ENCODE data around the gene YKT6. TPM values are rescaled to one million over a fixed set of nuclear protein-coding genes. Genes with fewer than 3 reads are reported as not detected.

The YKT6 gene
- total RNA-seq, 1 donor from 2014 or later, result 58.7 TPM

DNA sequence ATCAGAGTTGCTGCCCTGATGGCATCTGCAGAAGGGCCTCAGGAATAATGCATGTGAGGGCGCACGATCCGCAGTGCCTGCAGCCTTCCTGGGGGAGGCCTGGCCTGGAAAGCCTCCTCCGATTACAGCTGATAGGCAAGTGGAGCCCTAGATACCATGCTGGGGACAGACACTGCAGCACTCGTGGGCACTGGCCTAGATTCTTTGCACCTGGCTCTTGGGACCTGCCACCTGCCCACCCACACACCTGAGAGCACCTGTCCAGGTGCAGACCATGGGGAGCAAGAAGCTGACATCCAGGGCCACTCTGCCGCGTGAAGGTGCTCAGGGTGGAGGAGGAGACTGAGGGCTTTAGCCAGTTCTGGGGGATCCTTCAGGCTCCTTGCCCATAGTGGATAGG, 14.8 kb downstream of the YKT6 start:
- peaks cover 37% of the 10 kb centered on the region for H3K36me3 ChIP-seq
- intact Hi-C loops (cut with DNase I), result no loop called here
- H3K4me3 ChIP-seq, result no peak overlapping the region
- H3K4me1 ChIP-seq, result no peaks in the 10 kb centered on the region
- DNase-seq, result no peak
- TF ChIP-seq, protein P1, sequence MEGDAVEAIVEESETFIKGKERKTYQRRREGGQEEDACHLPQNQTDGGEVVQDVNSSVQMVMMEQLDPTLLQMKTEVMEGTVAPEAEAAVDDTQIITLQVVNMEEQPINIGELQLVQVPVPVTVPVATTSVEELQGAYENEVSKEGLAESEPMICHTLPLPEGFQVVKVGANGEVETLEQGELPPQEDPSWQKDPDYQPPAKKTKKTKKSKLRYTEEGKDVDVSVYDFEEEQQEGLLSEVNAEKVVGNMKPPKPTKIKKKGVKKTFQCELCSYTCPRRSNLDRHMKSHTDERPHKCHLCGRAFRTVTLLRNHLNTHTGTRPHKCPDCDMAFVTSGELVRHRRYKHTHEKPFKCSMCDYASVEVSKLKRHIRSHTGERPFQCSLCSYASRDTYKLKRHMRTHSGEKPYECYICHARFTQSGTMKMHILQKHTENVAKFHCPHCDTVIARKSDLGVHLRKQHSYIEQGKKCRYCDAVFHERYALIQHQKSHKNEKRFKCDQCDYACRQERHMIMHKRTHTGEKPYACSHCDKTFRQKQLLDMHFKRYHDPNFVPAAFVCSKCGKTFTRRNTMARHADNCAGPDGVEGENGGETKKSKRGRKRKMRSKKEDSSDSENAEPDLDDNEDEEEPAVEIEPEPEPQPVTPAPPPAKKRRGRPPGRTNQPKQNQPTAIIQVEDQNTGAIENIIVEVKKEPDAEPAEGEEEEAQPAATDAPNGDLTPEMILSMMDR (IDR thresholded peaks at IDR 0.05), result no peak
- H3K9me3 ChIP-seq, result no peaks in the 10 kb centered on the region
- no peaks in the 10 kb centered on the region for H3K27me3 ChIP-seq (ENCODE audit: low read depth)
- H3K27ac ChIP-seq, result no peak overlapping the region
- ATAC-seq, result no peak

DNA sequence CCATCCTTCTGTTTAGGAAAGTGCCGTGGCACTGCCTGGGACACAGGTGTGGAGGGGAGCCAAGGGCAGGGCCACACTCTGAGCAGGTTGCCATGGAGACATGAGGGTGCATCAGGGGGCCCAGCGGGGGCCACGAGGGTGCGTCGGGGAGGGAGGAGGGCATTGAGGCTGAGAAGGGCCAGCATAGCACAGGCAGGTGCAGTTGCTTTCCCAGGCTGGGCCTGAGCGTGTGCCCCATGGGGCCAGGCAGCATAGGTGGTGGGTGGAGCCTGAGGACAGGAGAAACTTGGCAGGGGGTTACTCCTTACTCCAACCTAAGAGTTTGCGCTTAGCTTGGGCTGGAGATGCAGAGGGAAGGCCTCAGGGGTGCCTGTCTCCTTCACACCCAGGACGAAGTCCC, 15.2 kb downstream of the YKT6 start:
- Histone ChIP-seq H3K27me3 (ENCODE audit: low read depth) (no peaks in the 10 kb centered on the region), H3K4me3 (no peak overlapping the region), H3K36me3 (peaks cover 32% of the 10 kb centered on the region), H3K4me1 (no peaks in the 10 kb centered on the region), H3K9me3 (no peaks in the 10 kb centered on the region), H3K27ac (no peak overlapping the region)
- TF ChIP-seq, protein P1 (IDR thresholded peaks at IDR 0.05), result no peak
- intact Hi-C loops (cut with DNase I), result no loop called here
- DNase-seq (no peak), ATAC-seq (no peak)

DNA sequence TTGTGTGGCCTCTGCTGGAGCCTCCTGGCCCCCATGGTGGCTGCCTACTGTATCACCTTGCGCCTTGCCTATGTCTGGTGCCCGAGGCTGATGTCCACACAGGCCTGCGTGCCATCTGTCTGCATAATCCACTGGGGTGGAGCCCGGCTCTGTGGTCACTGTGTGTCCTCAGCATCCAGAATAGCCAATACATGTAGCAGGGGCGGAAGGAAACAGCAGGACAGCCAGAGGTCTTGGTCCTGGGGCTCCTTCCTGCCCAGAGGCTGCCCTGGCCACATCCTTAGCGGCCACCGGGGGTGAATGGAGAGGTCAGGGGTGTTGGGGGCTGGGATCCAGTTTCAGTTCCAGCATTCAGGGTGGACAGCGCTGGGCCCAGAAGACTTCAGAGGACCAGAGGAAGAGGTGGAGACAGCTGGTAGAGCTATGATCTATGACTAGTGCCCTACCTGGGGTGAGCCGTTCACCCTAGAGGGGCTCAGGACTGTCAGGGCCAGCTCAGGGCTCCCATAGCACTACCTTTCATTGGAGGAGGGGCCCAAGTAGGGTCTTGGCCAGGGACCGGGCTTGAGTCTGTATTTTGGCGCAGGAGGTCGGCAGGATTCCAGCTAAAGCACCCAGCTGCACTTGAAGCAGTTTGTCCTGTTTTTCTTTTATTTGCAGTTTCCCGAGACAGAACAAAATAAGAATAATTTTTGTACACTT, 15.9 kb downstream of the YKT6 start:
- no peak overlapping the region for H3K4me3 ChIP-seq
- no peaks in the 10 kb centered on the region for H3K4me1 ChIP-seq
- TF ChIP-seq, protein P1 (IDR thresholded peaks at IDR 0.05), result no peak
- peaks cover 25% of the 10 kb centered on the region for H3K36me3 ChIP-seq
- intact Hi-C loops (cut with DNase I), result no loop called here
- no peak for DNase-seq
- no peak overlapping the region for H3K27ac ChIP-seq
- H3K9me3 ChIP-seq, result no peaks in the 10 kb centered on the region
- no peak for ATAC-seq
- no peaks in the 10 kb centered on the region for H3K27me3 ChIP-seq (ENCODE audit: low read depth)

DNA sequence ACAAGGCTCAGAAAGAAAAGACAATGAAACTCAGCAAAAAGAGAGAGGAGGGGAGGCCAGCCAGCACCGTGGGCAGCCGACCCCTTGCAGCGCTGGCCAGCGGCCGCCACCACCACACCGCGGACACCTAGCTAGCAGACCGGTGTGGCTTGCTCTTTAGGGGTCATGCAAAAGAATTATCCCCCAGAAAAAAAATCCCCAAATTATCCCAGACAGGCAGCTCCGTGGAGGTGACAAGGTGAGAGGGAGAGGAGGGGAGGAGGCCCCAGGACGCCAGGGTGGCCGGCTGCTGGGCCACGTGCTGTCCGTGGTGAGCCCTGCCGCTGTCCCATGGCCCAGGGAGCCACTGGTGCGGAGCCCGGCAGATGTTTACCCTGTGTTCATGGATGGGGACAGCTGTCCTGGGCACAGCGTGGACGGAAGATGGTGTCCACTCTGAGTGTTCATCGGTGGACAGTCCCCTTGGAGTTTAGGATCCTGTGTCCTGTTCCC, 16.5 kb downstream of the YKT6 start:
- ATAC-seq, result no peak
- no peaks in the 10 kb centered on the region for H3K27me3 ChIP-seq (ENCODE audit: low read depth)
- no peak for DNase-seq
- no peak overlapping the region for H3K27ac ChIP-seq
- H3K4me3 ChIP-seq, result no peak overlapping the region
- H3K9me3 ChIP-seq, result no peaks in the 10 kb centered on the region
- TF ChIP-seq, protein P1 (IDR thresholded peaks at IDR 0.05), result no peak
- H3K4me1 ChIP-seq, result no peaks in the 10 kb centered on the region
- intact Hi-C loops (cut with DNase I), result no loop called here
- peaks cover 19% of the 10 kb centered on the region for H3K36me3 ChIP-seq

DNA sequence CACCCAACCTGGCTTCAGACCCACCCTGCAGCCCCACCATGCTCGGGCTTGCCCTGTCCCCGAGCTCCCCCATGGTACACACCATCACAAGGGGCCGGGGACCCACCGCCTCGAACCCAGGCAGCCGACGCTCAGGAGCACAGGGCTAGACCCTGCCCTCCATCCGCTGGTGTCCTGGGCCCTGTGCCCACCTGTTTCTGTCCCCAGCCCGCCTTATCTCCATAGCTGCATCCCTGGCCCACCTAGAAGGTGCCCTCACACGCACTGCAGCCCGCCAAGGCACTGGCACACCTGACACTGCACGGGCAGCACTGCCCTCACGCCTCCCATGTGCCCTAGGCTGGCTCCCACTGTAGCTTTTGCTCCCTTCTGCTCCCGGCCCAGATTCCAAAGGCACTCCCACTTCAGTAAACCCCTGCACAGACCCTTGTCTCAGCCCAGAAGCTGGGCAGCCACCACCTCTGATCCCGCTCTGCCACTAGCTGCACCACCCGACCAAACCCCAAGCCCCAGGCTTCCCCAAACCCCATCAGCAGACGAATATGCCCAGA, 17.1 kb downstream of the YKT6 start:
- no peaks in the 10 kb centered on the region for H3K9me3 ChIP-seq
- ATAC-seq, result no peak
- H3K4me1 ChIP-seq, result no peaks in the 10 kb centered on the region
- H3K4me3 ChIP-seq, result no peak overlapping the region
- TF ChIP-seq, protein P1 (IDR thresholded peaks at IDR 0.05), result no peak
- DNase-seq, result no peak
- peaks cover 13% of the 10 kb centered on the region for H3K36me3 ChIP-seq
- H3K27ac ChIP-seq, result no peak overlapping the region
- H3K27me3 ChIP-seq (ENCODE audit: low read depth), result no peaks in the 10 kb centered on the region
- intact Hi-C loops (cut with DNase I), result no loop called here

Measured in lower lobe of right lung (tissue), 2 donors.